ENCODE results near the gene SLC35B2.

Gene SLC35B2

DNA sequence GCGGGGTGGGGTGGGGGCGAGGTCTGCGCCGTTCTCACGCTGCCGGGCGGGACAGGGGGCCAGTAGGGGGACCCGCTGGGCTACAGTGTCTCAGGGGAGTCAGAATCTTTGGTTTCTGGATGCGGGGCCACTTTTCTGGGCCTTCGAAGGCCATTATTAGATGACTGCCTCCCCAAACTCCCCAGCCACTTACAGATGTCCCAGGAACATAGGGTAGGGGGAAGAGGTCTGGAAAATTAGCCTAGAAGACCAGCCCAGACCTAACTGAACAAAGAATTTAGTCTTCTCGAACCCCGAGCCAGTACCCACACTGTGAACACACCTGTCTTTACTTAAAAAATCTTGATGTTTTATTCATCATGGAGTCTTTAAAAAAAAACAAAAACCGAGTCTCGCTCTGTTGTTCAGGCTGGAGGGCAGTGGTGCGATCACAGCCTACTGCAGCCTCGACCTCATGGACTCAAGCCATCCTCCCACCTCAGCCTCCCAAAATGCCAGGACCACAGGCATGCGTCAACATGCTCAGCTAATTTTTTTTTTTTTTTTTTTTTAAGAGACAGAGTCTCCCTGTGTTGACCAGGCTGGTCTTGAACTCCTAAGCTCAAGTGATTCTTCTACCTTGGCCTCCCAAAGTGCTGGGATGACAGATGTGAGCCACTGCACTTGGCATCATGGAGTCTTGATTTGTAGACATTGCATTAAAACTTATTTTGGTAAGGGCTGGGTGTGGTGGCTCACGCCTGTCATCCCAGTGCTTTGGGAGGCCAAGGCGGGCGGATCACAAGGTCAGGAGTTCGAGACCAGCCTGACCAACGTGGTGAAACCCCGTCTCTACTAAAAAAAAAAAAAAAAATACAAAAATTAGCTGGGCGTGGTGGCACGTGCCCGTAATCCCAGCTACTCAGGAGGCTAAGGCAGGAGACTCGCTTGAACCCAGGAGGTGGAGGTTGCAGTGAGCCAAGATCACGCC lies 37.2 kb downstream of the SLC35B2 start:
- H3K27me3 ChIP-seq: peaks cover 12% of the 10 kb centered on the region
- TF ChIP-seq, protein P1, sequence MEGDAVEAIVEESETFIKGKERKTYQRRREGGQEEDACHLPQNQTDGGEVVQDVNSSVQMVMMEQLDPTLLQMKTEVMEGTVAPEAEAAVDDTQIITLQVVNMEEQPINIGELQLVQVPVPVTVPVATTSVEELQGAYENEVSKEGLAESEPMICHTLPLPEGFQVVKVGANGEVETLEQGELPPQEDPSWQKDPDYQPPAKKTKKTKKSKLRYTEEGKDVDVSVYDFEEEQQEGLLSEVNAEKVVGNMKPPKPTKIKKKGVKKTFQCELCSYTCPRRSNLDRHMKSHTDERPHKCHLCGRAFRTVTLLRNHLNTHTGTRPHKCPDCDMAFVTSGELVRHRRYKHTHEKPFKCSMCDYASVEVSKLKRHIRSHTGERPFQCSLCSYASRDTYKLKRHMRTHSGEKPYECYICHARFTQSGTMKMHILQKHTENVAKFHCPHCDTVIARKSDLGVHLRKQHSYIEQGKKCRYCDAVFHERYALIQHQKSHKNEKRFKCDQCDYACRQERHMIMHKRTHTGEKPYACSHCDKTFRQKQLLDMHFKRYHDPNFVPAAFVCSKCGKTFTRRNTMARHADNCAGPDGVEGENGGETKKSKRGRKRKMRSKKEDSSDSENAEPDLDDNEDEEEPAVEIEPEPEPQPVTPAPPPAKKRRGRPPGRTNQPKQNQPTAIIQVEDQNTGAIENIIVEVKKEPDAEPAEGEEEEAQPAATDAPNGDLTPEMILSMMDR (IDR thresholded peaks at IDR 0.05): no peak
- H3K36me3 ChIP-seq: no peaks in the 10 kb centered on the region
- no peak overlapping the region for H3K27ac ChIP-seq
- H3K4me3 ChIP-seq (ENCODE audit: low read depth in 1 of 2, low read length in 1 of 2): peak overlapping the region in 1 of 2 experiments; percentile 69
- H3K4me1 ChIP-seq (ENCODE audit: control insufficient read depth in 1 of 2, insufficient read depth in 1 of 2, low read depth in 1 of 2, low read length in 1 of 2): peaks cover 46 to 50% of the 10 kb centered on the region in 2 experiments
- H3K9me3 ChIP-seq: no peaks in the 10 kb centered on the region

DNA sequence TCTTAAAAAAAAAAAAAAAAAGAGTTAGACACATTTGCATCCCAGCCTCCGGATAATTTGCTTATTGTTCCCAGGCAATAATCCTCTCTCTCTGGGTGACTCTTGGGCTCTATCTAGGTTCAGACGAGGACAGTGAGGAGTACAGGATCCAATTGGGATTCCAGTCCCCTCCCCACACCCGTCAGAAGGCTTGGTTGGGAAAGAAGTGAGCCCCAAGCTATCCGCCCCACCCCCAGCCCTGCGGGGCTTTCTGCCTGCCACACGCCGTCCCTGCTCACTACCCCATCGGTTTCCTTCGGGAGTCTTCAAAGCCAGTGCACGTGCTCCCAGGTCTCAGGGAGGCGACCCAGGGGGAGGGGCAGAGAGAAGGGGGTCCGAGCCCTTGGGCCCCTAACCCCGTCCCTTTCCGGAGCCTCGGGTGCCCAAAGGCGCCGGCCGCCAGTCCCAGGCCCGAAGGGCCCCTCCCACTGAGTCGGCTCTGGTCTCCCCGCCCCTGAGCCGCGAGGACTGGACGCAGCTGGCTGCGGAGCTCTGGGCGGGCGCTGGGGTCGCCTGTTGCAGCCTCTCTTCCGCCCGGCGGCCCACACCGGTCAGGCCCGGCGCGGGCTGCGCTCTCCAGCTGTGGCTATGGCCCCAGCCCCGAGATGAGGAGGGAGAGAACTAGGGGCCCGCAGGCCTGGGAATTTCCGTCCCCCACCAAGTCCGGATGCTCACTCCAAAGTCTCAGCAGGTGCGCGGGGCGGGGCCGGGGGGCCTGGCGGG lies 38.1 kb downstream of the SLC35B2 start:
- Histone ChIP-seq H3K36me3 (no peaks in the 10 kb centered on the region), H3K27me3 (peaks cover 12% of the 10 kb centered on the region), H3K9me3 (no peaks in the 10 kb centered on the region), H3K4me1 (ENCODE audit: control insufficient read depth in 1 of 2, insufficient read depth in 1 of 2, low read depth in 1 of 2, low read length in 1 of 2) (peaks cover 40 to 44% of the 10 kb centered on the region in 2 experiments), H3K27ac (no peak overlapping the region), H3K4me3 (ENCODE audit: low read depth in 1 of 2, low read length in 1 of 2) (peak overlapping the region; percentile 52 to 69)
- TF ChIP-seq, protein P1 (IDR thresholded peaks at IDR 0.05): no peak

DNA sequence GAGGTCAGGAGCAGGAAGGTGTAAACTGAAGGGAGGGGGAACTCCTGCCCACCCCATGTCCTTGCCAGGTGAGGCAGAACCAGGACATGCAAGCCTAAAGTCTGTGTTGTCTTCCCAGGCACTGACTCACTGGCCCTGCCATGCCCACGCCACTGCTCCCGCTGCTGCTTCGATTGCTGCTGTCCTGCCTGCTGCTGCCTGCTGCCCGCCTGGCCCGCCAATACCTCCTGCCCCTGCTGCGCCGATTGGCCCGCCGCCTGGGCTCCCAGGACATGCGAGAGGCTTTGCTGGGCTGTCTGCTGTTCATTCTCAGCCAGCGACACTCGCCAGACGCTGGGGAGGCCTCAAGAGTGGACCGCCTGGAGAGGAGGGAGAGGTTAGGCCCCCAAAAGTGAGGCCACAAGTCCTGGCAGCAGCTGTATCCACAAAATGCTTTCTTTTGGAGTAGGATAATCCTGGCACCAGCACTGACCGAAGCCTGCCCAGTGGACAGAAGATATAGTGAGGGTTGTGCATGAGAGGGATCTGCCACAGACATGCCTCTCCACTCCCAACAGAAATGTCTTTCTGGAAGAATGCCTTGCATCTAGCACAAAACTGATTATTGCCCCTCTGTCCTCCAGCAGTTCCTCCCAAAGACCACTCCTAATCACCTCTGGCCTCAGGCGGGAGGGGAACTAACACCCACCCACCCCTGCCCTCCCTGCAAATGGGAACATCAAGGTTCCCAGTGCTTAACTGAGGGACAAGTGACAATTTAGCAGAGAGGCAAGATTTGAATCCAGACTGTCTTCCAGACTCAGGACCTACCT lies 39.8 kb downstream of the SLC35B2 start:
- TF ChIP-seq, protein P1 (IDR thresholded peaks at IDR 0.05): no peak
- no peaks in the 10 kb centered on the region for H3K36me3 ChIP-seq
- H3K27me3 ChIP-seq: no peaks in the 10 kb centered on the region
- no peaks in the 10 kb centered on the region for H3K9me3 ChIP-seq
- H3K4me1 ChIP-seq (ENCODE audit: control insufficient read depth in 1 of 2, insufficient read depth in 1 of 2, low read depth in 1 of 2, low read length in 1 of 2): peaks cover 25 to 27% of the 10 kb centered on the region in 2 experiments
- no peak overlapping the region for H3K4me3 ChIP-seq (ENCODE audit: low read depth in 1 of 2, low read length in 1 of 2)
- no peak overlapping the region for H3K27ac ChIP-seq

DNA sequence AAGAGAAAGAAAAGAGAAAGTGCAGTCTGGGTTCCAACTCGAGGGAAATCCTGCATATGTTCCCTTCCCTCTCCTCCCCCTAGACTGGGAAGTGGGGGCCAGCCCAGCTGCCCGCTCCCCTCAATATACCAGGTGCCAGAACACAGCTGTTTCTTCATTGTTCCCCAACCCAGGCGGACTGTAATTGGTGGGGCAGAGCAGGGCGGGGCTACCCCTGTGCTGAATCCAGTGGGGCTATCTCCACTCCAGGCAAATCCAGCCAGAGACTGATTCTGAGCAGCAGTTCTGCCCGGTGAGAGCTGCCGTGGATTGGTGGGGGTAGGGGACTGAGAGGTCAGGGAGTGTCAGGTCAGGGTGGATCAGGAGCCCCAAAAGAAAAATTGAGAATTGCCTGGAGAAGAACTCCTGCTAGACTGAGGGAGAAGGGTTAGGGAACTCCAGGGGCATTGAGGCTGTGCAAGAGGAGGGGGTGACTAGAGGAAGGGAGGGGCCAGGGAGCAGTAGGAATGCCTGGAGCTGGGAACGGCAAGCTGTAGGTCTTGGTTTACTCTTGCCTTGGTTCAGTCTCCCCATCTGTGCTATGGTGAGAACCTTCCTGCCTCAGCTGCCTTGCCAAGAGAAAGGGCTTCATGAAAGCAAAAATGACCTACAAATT lies 40.5 kb downstream of the SLC35B2 start, which contains the start of gene MYMX:
MYMX (plus strand) TSS at position 250 of the 655 bp plus-strand sequence. CDS start 546 bp downstream, outside the sequence.
- H3K36me3 ChIP-seq: no peaks in the 10 kb centered on the region
- H3K4me1 ChIP-seq (ENCODE audit: control insufficient read depth in 1 of 2, insufficient read depth in 1 of 2, low read depth in 1 of 2, low read length in 1 of 2): peaks cover 26 to 27% of the 10 kb centered on the region in 2 experiments
- H3K27ac ChIP-seq: no peak within 1 kb of the TSS
- TF ChIP-seq, protein P1 (IDR thresholded peaks at IDR 0.05): no peak
- H3K9me3 ChIP-seq: no peaks in the 10 kb centered on the region
- H3K27me3 ChIP-seq: no peaks in the 10 kb centered on the region
- H3K4me3 ChIP-seq (ENCODE audit: low read depth in 1 of 2, low read length in 1 of 2): no peak within 1 kb of the TSS

All from neutrophil (primary cell).